CD8-positive, alpha-beta memory T cell (primary cell): ENCODE results near the gene GMPPA. TPM values are rescaled to one million over a fixed set of nuclear protein-coding genes. Genes with fewer than 3 reads are reported as not detected.

Experiments used
- CTCF ChIA-PET: fragments of 350-600 bp; sonication (Branson Sonifier 250); formaldehyde crosslinking; loops from one replicate; lab custom pipeline; 2021; ENCODE audit warnings: antibody characterized with exemption; lab: Charles Lee
- POLR2A ChIA-PET: fragments of 350-600 bp; sonication (Branson Sonifier 250); formaldehyde crosslinking; loops from one replicate; lab custom pipeline; 2021; ENCODE audit warnings: antibody characterized with exemption; lab: Charles Lee
- DNase-seq, 5 donors: peaks; one replicate each; pipeline versions ENCODE4 v3.0.0 to v3.0.0-alpha.2; 2020 to 2022; ENCODE audit warnings: mixed read lengths in 1 of 5
- H3K27ac ChIP-seq: one replicate; pipeline ENCODE4 v1.7.0; 2013; ENCODE audit warnings: low read depth, mild to moderate bottlenecking, low read length, moderate library complexity
- H3K27me3 ChIP-seq: 2 replicates; pipeline ENCODE4 v1.7.0; 2013; ENCODE audit warnings: low read length, mild to moderate bottlenecking; ENCODE audit not compliant: insufficient read depth, poor library complexity, severe bottlenecking
- H3K36me3 ChIP-seq: 2 replicates; pipeline ENCODE4 v1.7.0; 2013; ENCODE audit warnings: mild to moderate bottlenecking, low read length, moderate library complexity; ENCODE audit not compliant: insufficient read depth
- H3K4me1 ChIP-seq: 2 replicates; pipeline ENCODE4 v1.7.0; 2013; ENCODE audit warnings: mild to moderate bottlenecking, low read length, moderate library complexity; ENCODE audit not compliant: insufficient read depth
- H3K4me3 ChIP-seq: 2 replicates; pipeline ENCODE4 v1.7.0; 2013; ENCODE audit warnings: mild to moderate bottlenecking, low read length
- H3K9me3 ChIP-seq: 2 replicates; pipeline ENCODE4 v1.7.0; 2013; ENCODE audit warnings: mild to moderate bottlenecking, low read length
- H3K27ac Mint-ChIP-seq, 8 donors: one replicate each; pipeline ENCODE4 v1.8.0; 2020 to 2021; ENCODE audit warnings: mixed read lengths in 8 of 8, mild to moderate bottlenecking in 6 of 8, inconsistent platforms in 3 of 8, moderate library complexity in 3 of 8
- H3K27me3 Mint-ChIP-seq, 2 donors: one replicate each; pipeline ENCODE4 v1.8.0; 2020 to 2021; ENCODE audit warnings: mixed read lengths in 2 of 2, mild to moderate bottlenecking in 1 of 2, moderate library complexity in 1 of 2
- H3K36me3 Mint-ChIP-seq, 3 donors: one replicate each; pipeline ENCODE4 v1.8.0; 2020 to 2021; ENCODE audit warnings: mixed read lengths in 3 of 3, inconsistent platforms in 1 of 3, mild to moderate bottlenecking in 1 of 3
- H3K4me1 Mint-ChIP-seq, 3 donors: one replicate each; pipeline ENCODE4 v1.8.0; 2020 to 2021; ENCODE audit warnings: mixed read lengths in 3 of 3, inconsistent platforms in 1 of 3, mild to moderate bottlenecking in 1 of 3
- H3K4me3 Mint-ChIP-seq, 7 donors: one replicate each; pipeline ENCODE4 v1.8.0; 2020 to 2021; ENCODE audit warnings: mixed read lengths in 7 of 7, mild to moderate bottlenecking in 6 of 7, moderate library complexity in 4 of 7, inconsistent platforms in 2 of 7
- H3K9me3 Mint-ChIP-seq, 5 donors: one replicate each; pipeline ENCODE4 v1.8.0; 2020 to 2022; ENCODE audit warnings: mixed read lengths in 5 of 5, mild to moderate bottlenecking in 3 of 5, moderate library complexity in 2 of 5, inconsistent platforms in 1 of 5
- polyA plus RNA-seq: library from polyadenylated mRNA; unstranded; fragments of 300-500 nt; fragmentation: Illumina TruSeq; gene quantifications from one replicate; pipeline ENCODE4 v1.2.3, GENCODE V29; 2021
- total RNA-seq, 2 experiments: library from RNA; stranded (reverse); gene quantifications; one replicate each; pipeline ENCODE4 v1.2.3, GENCODE V29; 2021

GMPPA gene
- total and polyA plus RNA-seq, 3 experiments from 2014 or later = 32.5 to 37.1 (median 36.9) TPM

DNA sequence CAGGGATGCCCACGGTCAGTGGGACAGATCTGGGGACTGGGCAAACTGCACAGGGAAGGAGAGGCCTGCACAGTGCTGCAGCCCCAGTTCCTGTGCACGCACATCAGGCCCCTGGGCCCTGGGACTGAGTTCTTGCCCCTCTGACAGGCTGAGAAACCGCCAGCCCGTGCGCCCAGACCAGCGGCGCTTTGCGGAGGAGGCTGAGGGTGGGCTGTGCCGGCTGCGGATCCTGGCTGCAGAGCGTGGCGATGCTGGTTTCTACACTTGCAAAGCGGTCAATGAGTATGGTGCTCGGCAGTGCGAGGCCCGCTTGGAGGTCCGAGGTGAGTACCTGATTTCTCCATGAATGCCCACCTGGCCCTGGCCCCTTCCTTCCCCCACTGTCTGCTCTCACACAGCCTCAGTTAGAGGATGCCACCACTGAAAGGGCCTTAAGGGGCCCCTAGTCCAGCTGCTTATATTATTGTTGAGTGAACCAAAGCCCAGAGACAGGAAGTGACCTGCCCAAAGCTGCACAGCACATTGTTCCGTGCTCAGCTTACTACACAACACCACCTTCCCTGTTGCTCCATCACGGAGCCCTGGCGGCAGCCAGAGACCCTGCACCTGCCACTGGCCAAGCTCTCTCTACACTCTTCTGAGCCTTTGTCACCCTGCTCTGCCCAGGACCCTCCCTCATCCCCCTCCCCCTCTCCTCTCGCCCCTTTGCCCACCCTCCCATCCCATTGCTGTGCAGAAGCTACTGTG, 34.2 kb upstream of the GMPPA start:
- ChIA-PET CTCF (interaction anchor here (3.4 kb wide), 1 partner anchor 65 kb away, joined by 15 read pairs; no protein-coding TSS in a partner anchor), POLR2A (no interaction called here)
- no peaks in the 10 kb centered on the region for H3K36me3 Mint-ChIP-seq
- Histone ChIP-seq H3K27me3 (no peaks in the 10 kb centered on the region), H3K9me3 (no peaks in the 10 kb centered on the region), H3K27ac (no peak overlapping the region), H3K36me3 (no peaks in the 10 kb centered on the region), H3K4me1 (no peaks in the 10 kb centered on the region), H3K4me3 (no peak overlapping the region)
- no peak overlapping the region for H3K27ac Mint-ChIP-seq
- H3K4me1 Mint-ChIP-seq = no peaks in the 10 kb centered on the region
- H3K4me3 Mint-ChIP-seq = no peak overlapping the region
- H3K9me3 Mint-ChIP-seq = no peaks in the 10 kb centered on the region
- peaks cover 0 to 3% of the 10 kb centered on the region in 2 donors for H3K27me3 Mint-ChIP-seq
- DNase-seq = no peak

DNA sequence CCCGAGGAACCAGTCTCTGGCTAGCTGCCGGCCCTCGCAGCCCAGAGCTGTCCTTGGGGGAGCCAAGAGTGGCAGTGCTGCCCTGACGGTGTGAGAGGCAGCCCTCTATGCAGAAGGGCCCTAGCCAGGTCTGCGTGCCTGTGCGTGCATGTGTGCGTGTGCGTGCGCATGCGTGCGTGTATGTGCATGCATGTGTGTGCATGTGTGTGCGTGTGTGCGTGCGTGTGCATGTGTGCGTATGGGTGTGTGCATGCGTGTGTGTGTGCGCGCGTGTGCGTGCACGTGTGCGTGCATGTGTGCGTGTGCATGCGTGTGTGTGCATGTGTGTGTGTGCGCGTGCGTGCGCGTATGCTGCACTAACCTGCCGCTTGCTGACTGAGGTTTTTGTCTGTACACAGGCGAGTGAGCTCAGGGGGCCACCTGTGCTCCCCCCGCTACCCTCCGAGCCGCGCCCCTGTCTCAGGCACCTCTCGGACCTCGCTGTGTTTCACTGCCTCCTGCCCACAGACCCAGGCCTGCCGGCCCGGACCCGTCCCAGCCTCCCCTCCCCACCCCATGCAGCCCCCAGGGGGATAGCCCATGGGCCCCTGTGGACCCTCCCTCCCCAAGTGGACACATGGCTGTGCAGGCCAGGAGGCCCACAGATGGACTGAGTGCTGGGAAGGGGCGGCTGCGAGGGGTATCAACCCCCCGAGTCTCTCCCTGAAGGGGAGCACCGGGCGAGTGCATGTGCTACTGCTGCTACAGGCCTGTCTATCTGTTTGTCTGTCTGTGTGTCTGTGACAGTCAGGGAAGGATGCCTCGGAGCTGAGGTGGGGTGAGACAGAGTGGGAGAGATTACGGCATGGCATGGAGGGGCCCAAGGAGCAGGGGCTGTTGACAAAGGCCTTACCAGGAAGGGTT, 32.8 kb upstream of the GMPPA start:
- H3K9me3 ChIP-seq = no peaks in the 10 kb centered on the region
- H3K4me1 Mint-ChIP-seq = no peaks in the 10 kb centered on the region
- DNase-seq = no peak
- H3K4me1 ChIP-seq = no peaks in the 10 kb centered on the region
- no peak overlapping the region for H3K27ac ChIP-seq
- no peak overlapping the region for H3K4me3 ChIP-seq
- ChIA-PET POLR2A (no interaction called here), CTCF (interaction anchor here (3.4 kb wide), 1 partner anchor 64 kb away, joined by 15 read pairs; no protein-coding TSS in a partner anchor)
- no peaks in the 10 kb centered on the region for H3K27me3 ChIP-seq
- no peak overlapping the region for H3K27ac Mint-ChIP-seq
- no peaks in the 10 kb centered on the region for H3K9me3 Mint-ChIP-seq
- peaks cover 0 to 2% of the 10 kb centered on the region in 2 donors for H3K27me3 Mint-ChIP-seq
- H3K4me3 Mint-ChIP-seq = no peak overlapping the region
- H3K36me3 Mint-ChIP-seq = no peaks in the 10 kb centered on the region
- H3K36me3 ChIP-seq = no peaks in the 10 kb centered on the region

DNA sequence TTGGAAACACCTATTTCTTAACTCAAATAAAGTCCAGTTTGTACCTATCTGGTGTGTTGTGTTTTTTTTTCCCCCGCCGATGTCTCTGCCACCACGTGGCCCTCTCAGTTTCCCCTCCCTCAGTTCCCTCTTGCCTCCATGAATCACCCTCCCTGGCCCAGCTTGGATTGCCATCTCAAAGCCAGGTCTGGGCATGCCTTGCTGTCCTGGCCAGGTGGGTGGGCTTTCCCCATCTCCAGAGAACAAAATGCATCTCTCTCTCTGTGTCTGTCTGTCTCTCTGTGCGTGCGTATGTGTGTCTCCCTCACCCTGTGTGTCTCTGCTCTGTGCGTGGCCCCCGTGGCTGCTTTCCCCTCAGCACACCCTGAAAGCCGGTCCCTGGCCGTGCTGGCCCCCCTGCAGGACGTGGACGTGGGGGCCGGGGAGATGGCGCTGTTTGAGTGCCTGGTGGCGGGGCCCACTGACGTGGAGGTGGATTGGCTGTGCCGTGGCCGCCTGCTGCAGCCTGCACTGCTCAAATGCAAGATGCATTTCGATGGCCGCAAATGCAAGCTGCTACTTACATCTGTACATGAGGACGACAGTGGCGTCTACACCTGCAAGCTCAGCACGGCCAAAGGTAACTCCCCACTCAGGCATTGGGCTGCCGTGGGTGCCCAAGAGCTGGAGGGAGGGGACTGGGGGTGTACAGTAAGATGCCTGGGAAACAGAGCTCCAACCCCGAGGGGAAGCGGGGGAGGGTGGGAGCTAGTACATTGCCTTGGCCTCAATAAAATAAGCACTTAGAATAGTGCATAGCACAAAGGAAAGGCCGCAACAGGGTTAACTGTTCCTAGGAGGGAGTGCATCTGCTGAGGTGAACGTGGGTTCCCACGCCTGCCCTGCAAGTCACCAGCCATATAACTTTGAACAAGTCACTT, 31.6 kb upstream of the GMPPA start:
- Mint-ChIP-seq H3K9me3 (no peaks in the 10 kb centered on the region), H3K4me1 (no peaks in the 10 kb centered on the region), H3K4me3 (no peak overlapping the region), H3K27me3 (peaks cover 0 to 3% of the 10 kb centered on the region in 2 donors), H3K36me3 (no peaks in the 10 kb centered on the region), H3K27ac (no peak overlapping the region)
- H3K4me3 ChIP-seq = no peak overlapping the region
- H3K27me3 ChIP-seq = no peaks in the 10 kb centered on the region
- H3K36me3 ChIP-seq = no peaks in the 10 kb centered on the region
- H3K9me3 ChIP-seq = no peaks in the 10 kb centered on the region
- H3K4me1 ChIP-seq = no peaks in the 10 kb centered on the region
- CTCF ChIA-PET = no interaction called here
- POLR2A ChIA-PET = no interaction called here
- DNase-seq = no peak
- no peak overlapping the region for H3K27ac ChIP-seq

DNA sequence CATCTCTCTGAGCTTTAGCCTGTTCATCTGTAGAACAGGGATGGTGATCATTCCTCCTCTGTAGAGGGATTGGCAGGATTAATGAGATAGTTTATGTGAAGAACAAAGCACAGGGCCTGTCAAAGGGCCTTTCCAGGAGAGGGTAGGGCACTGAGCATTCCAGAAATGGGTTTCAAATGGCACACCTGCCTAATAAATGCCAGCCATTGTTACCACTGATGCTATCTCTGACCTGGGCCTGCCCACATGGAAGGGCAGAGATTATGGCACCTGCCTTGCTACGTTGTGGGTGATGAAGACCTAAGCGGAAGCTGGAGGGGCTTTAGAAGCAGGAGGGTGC, 31.0 kb upstream of the GMPPA start:
- POLR2A ChIA-PET = no interaction called here
- peaks cover 0 to 3% of the 10 kb centered on the region in 2 donors for H3K27me3 Mint-ChIP-seq
- H3K36me3 Mint-ChIP-seq = no peaks in the 10 kb centered on the region
- H3K4me1 Mint-ChIP-seq = no peaks in the 10 kb centered on the region
- Histone ChIP-seq H3K4me1 (no peaks in the 10 kb centered on the region), H3K9me3 (no peaks in the 10 kb centered on the region), H3K27me3 (no peaks in the 10 kb centered on the region), H3K4me3 (no peak overlapping the region), H3K27ac (no peak overlapping the region), H3K36me3 (no peaks in the 10 kb centered on the region)
- H3K27ac Mint-ChIP-seq = no peak overlapping the region
- no peaks in the 10 kb centered on the region for H3K9me3 Mint-ChIP-seq
- no peak overlapping the region for H3K4me3 Mint-ChIP-seq
- CTCF ChIA-PET = no interaction called here
- DNase-seq = no peak

DNA sequence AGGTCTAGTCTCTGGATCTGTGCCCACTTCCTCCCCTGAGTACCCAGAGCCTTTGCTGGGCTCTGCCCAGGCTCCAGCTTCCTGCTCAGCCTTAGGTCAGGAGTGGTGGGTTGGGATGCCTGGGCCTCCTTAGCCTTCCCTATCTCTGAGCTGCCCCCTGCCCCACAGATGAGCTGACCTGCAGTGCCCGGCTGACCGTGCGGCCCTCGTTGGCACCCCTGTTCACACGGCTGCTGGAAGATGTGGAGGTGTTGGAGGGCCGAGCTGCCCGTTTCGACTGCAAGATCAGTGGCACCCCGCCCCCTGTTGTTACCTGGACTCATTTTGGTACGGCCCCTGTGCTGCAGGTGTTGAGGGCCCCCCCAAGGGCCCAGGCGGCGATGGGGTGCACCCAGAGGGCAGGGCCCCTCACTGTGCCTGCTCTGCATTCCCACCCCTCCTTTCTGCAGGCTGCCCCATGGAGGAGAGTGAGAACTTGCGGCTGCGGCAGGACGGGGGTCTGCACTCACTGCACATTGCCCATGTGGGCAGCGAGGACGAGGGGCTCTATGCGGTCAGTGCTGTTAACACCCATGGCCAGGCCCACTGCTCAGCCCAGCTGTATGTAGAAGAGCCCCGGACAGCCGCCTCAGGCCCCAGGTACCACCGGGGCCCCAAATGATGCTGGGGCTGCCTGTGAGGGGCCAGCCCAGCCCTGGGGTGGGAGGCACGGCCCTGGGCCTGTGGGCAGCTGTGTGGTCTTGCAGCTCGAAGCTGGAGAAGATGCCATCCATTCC, 30.1 kb upstream of the GMPPA start:
- H3K27ac ChIP-seq = no peak overlapping the region
- no peaks in the 10 kb centered on the region for H3K36me3 Mint-ChIP-seq
- no peaks in the 10 kb centered on the region for H3K27me3 ChIP-seq
- H3K27ac Mint-ChIP-seq = no peak overlapping the region
- ChIA-PET POLR2A (no interaction called here), CTCF (no interaction called here)
- H3K27me3 Mint-ChIP-seq = peaks cover 0 to 3% of the 10 kb centered on the region in 2 donors
- no peaks in the 10 kb centered on the region for H3K4me1 ChIP-seq
- no peak overlapping the region for H3K4me3 ChIP-seq
- H3K4me3 Mint-ChIP-seq = no peak overlapping the region
- H3K4me1 Mint-ChIP-seq = no peaks in the 10 kb centered on the region
- DNase-seq = no peak
- H3K9me3 Mint-ChIP-seq = no peaks in the 10 kb centered on the region
- no peaks in the 10 kb centered on the region for H3K9me3 ChIP-seq
- H3K36me3 ChIP-seq = no peaks in the 10 kb centered on the region

DNA sequence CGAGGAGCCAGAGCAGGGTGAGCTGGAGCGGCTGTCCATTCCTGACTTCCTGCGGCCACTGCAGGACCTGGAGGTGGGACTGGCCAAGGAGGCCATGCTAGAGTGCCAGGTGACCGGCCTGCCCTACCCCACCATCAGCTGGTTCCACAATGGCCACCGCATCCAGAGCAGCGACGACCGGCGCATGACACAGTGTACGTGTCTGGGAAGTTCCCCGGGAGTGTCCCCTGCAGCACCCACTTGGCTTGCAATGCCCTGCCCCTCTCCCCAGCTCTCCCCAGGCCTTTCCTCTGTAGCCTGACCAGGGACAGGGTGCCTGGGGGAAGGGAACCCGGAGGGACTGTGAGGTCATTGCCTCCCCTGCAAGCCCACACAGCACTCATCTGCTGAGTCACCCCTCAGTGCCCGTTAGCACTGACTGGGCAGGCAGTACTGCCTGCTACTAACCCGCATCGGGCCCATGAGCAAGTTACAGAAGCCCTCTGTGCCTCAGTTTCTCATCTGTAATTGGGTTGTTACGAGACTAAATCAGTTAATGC, 29.4 kb upstream of the GMPPA start:
- Mint-ChIP-seq H3K4me1 (no peaks in the 10 kb centered on the region), H3K9me3 (no peaks in the 10 kb centered on the region), H3K27ac (no peak overlapping the region), H3K27me3 (peaks cover 0 to 5% of the 10 kb centered on the region in 2 donors), H3K4me3 (no peak overlapping the region), H3K36me3 (no peaks in the 10 kb centered on the region)
- Histone ChIP-seq H3K9me3 (no peaks in the 10 kb centered on the region), H3K36me3 (no peaks in the 10 kb centered on the region), H3K27ac (no peak overlapping the region), H3K4me1 (no peaks in the 10 kb centered on the region), H3K27me3 (no peaks in the 10 kb centered on the region), H3K4me3 (no peak overlapping the region)
- ChIA-PET POLR2A (no interaction called here), CTCF (interaction anchor here (1.2 to 1.3 kb wide), 2 partner anchors 41 to 60 kb away, joined by 3 to 7 read pairs; no protein-coding TSS in a partner anchor)
- DNase-seq = no peak

DNA sequence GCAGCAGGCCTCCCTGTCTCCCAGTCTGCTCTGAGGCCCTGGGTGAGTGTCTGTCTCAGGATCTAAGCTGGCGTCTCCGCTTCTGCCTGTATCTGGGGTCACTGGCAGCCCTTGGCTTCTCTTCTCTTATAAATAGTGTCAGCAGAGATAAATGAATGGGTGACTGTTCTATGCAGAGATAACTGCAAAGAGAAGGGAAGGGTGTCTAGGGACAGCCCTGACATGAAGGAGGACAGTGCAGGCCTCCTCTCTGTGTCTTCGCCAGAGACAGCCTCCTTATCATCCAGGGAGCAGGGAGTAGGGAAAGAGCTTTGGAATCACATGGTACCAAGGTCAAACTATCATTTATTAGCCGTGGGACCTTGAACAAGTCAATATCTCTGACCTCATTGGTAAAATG, 28.3 kb upstream of the GMPPA start:
- Mint-ChIP-seq H3K27me3 (peaks cover 0 to 5% of the 10 kb centered on the region in 2 donors), H3K36me3 (no peaks in the 10 kb centered on the region), H3K4me1 (no peaks in the 10 kb centered on the region), H3K27ac (no peak overlapping the region), H3K4me3 (no peak overlapping the region), H3K9me3 (no peaks in the 10 kb centered on the region)
- no peaks in the 10 kb centered on the region for H3K27me3 ChIP-seq
- H3K27ac ChIP-seq = no peak overlapping the region
- no peaks in the 10 kb centered on the region for H3K4me1 ChIP-seq
- ChIA-PET CTCF (interaction anchor here (1.2 to 1.3 kb wide), 2 partner anchors 40 to 59 kb away, joined by 3 to 7 read pairs; no protein-coding TSS in a partner anchor), POLR2A (no interaction called here)
- H3K36me3 ChIP-seq = no peaks in the 10 kb centered on the region
- H3K4me3 ChIP-seq = no peak overlapping the region
- DNase-seq = no peak
- no peaks in the 10 kb centered on the region for H3K9me3 ChIP-seq
